ENCODE results near the gene UMAD1.

GRCh38 chr7:7909376-7909775 lies 268.8 kb downstream of the UMAD1 start:
- no peak for TF ChIP-seq TAF1 (IDR thresholded peaks at IDR 0.05; ENCODE audit: borderline replicate concordance, low read depth, low read length)
- TF ChIP-seq POLR2AphosphoS5 (IDR thresholded peaks at IDR 0.05; ENCODE audit: low read depth, low read length): no peak
- TF ChIP-seq POLR2A (IDR thresholded peaks at IDR 0.05; ENCODE audit: low read depth, low read length): no peak
